ENCODE data around the gene INPP4A. TPM values are rescaled to one million over a fixed set of nuclear protein-coding genes. Genes with fewer than 3 reads are reported as not detected.

Gene INPP4A
- total RNA-seq, 1 experiment from 2014 or later = 26.7 TPM

DNA sequence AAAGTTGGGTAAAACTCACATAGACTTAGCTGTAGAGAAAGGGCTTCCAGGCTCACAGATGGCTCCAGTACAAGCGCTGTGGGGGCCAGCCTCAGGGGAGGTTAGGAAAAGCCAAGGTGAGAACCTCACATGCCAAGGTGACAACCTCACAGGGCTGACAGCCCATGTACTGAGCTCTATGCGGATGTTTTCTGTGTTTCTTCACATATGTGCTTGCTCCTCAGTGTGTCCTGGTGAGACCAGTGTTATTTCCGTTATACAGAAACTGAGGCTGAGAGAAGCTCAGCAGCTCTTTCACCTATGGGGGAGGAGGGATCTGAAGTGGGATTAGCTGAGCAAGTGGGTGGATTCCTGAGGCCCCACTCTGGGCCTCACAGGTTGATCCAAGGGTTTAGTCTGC is 67.3 kb downstream of the INPP4A start:
- no peak for DNase-seq
- Mint-ChIP-seq H3K27me3 (ENCODE audit: unreplicated experiment) (no peaks in the 10 kb centered on the region), H3K36me3 (ENCODE audit: insufficient read depth, unreplicated experiment) (no peaks in the 10 kb centered on the region), H3K4me3 (ENCODE audit: low read depth, unreplicated experiment) (no peak overlapping the region), H3K9me3 (ENCODE audit: low read depth, unreplicated experiment) (peaks cover 2% of the 10 kb centered on the region), H3K4me1 (ENCODE audit: low read depth, unreplicated experiment) (no peaks in the 10 kb centered on the region), H3K27ac (ENCODE audit: unreplicated experiment) (no peak overlapping the region)
- CTCF ChIA-PET = no interaction called here
- BruUV-seq (replicated peaks) = no TSS peak
- TF ChIP-seq, protein P1, sequence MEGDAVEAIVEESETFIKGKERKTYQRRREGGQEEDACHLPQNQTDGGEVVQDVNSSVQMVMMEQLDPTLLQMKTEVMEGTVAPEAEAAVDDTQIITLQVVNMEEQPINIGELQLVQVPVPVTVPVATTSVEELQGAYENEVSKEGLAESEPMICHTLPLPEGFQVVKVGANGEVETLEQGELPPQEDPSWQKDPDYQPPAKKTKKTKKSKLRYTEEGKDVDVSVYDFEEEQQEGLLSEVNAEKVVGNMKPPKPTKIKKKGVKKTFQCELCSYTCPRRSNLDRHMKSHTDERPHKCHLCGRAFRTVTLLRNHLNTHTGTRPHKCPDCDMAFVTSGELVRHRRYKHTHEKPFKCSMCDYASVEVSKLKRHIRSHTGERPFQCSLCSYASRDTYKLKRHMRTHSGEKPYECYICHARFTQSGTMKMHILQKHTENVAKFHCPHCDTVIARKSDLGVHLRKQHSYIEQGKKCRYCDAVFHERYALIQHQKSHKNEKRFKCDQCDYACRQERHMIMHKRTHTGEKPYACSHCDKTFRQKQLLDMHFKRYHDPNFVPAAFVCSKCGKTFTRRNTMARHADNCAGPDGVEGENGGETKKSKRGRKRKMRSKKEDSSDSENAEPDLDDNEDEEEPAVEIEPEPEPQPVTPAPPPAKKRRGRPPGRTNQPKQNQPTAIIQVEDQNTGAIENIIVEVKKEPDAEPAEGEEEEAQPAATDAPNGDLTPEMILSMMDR (IDR thresholded peaks at IDR 0.05; ENCODE audit: unreplicated experiment) = no peak
- intact Hi-C loops (cut with micrococcal nuclease; ENCODE audit: unreplicated experiment) = no loop called here

GRCh38 chr2:98512699-98513098 is 68.0 kb downstream of the INPP4A start:
- peaks cover 2% of the 10 kb centered on the region for H3K9me3 Mint-ChIP-seq (ENCODE audit: low read depth, unreplicated experiment)
- H3K36me3 Mint-ChIP-seq (ENCODE audit: insufficient read depth, unreplicated experiment) = no peaks in the 10 kb centered on the region
- no peaks in the 10 kb centered on the region for H3K4me1 Mint-ChIP-seq (ENCODE audit: low read depth, unreplicated experiment)
- no peak for DNase-seq
- no peak overlapping the region for H3K4me3 Mint-ChIP-seq (ENCODE audit: low read depth, unreplicated experiment)
- intact Hi-C loops (cut with micrococcal nuclease; ENCODE audit: unreplicated experiment) = no loop called here
- TF ChIP-seq, protein P1 (IDR thresholded peaks at IDR 0.05; ENCODE audit: unreplicated experiment) = no peak
- CTCF ChIA-PET = no interaction called here
- no peak overlapping the region for H3K27ac Mint-ChIP-seq (ENCODE audit: unreplicated experiment)
- H3K27me3 Mint-ChIP-seq (ENCODE audit: unreplicated experiment) = no peaks in the 10 kb centered on the region
- BruUV-seq (replicated peaks) = no TSS peak

GRCh38 chr2:98514096-98514639 is 69.5 kb downstream of the INPP4A start:
- Mint-ChIP-seq H3K9me3 (ENCODE audit: low read depth, unreplicated experiment) (peaks cover 2% of the 10 kb centered on the region), H3K4me1 (ENCODE audit: low read depth, unreplicated experiment) (no peaks in the 10 kb centered on the region), H3K27me3 (ENCODE audit: unreplicated experiment) (no peaks in the 10 kb centered on the region), H3K36me3 (ENCODE audit: insufficient read depth, unreplicated experiment) (no peaks in the 10 kb centered on the region), H3K27ac (ENCODE audit: unreplicated experiment) (no peak overlapping the region), H3K4me3 (ENCODE audit: low read depth, unreplicated experiment) (no peak overlapping the region)
- TF ChIP-seq, protein P1 (IDR thresholded peaks at IDR 0.05; ENCODE audit: unreplicated experiment) = no peak
- DNase-seq = no peak
- intact Hi-C loops (cut with micrococcal nuclease; ENCODE audit: unreplicated experiment) = no loop called here
- CTCF ChIA-PET = no interaction called here
- no TSS peak for BruUV-seq (replicated peaks)

GRCh38 chr2:98514879-98515249 is 70.2 kb downstream of the INPP4A start:
- H3K36me3 Mint-ChIP-seq (ENCODE audit: insufficient read depth, unreplicated experiment) = no peaks in the 10 kb centered on the region
- CTCF ChIA-PET = interaction anchor here (0.6 to 0.7 kb wide), 2 partner anchors 35 to 651 kb away, joined by 3 read pairs; no protein-coding TSS in a partner anchor
- H3K4me1 Mint-ChIP-seq (ENCODE audit: low read depth, unreplicated experiment) = no peaks in the 10 kb centered on the region
- no peak overlapping the region for H3K27ac Mint-ChIP-seq (ENCODE audit: unreplicated experiment)
- intact Hi-C loops (cut with micrococcal nuclease; ENCODE audit: unreplicated experiment) = no loop called here
- TF ChIP-seq, protein P1 (IDR thresholded peaks at IDR 0.05; ENCODE audit: unreplicated experiment) = no peak
- no TSS peak for BruUV-seq (replicated peaks)
- H3K27me3 Mint-ChIP-seq (ENCODE audit: unreplicated experiment) = no peaks in the 10 kb centered on the region
- H3K9me3 Mint-ChIP-seq (ENCODE audit: low read depth, unreplicated experiment) = peaks cover 2% of the 10 kb centered on the region
- H3K4me3 Mint-ChIP-seq (ENCODE audit: low read depth, unreplicated experiment) = no peak overlapping the region
- no peak for DNase-seq
